ENCODE results near the gene CHPF.

CHPF gene

GRCh38 chr2:219576505-219577388 lies 33.1 kb upstream of the CHPF start (continued):
- TF ChIP-seq ZNF585B (tag by site-specific recombination; IDR thresholded peaks at IDR 0.05) (no peak), MZF1 (tag by site-specific recombination; IDR thresholded peaks at IDR 0.05; ENCODE audit: borderline replicate concordance) (no peak), HOXC10 (CRISPR knock-in tag; IDR thresholded peaks at IDR 0.05) (no peak), ZNF626 (tag by site-specific recombination; IDR thresholded peaks at IDR 0.05) (no peak), ZNF704 (tag by site-specific recombination; IDR thresholded peaks at IDR 0.05) (no peak), ZXDB (tag by site-specific recombination; IDR thresholded peaks at IDR 0.05) (no peak), ZNF211 (tag by site-specific recombination; IDR thresholded peaks at IDR 0.05; ENCODE audit: low read depth) (no peak), PRDM1 (tag by site-specific recombination; IDR thresholded peaks at IDR 0.05) (no peak; the same call in 1 of the 2 replicates), ZNF624 (tag by site-specific recombination; IDR thresholded peaks at IDR 0.05) (no peak), BCL6B (tag by site-specific recombination; IDR thresholded peaks at IDR 0.05) (no peak), ZBTB49 (tag by site-specific recombination; IDR thresholded peaks at IDR 0.05; ENCODE audit: low read depth) (no peak), ZNF791 (tag by site-specific recombination; IDR thresholded peaks at IDR 0.05) (no peak), WT1 (tag by site-specific recombination; IDR thresholded peaks at IDR 0.05) (no peak), KLF7 (tag by site-specific recombination; IDR thresholded peaks at IDR 0.05; ENCODE audit: borderline replicate concordance) (no peak), ZNF16 (tag by site-specific recombination; IDR thresholded peaks at IDR 0.05; ENCODE audit: low read depth) (no peak), ZNF366 (tag by site-specific recombination; conservative IDR thresholded peaks at IDR 0.05) (no peak), ZNF398 (tag by site-specific recombination; IDR thresholded peaks at IDR 0.05) (peak; percentile 90), ZNF362 (tag by site-specific recombination; IDR thresholded peaks at IDR 0.05) (no peak), ZNF114 (tag by site-specific recombination; IDR thresholded peaks at IDR 0.05) (no peak), ZNF184 (tag by site-specific recombination; IDR thresholded peaks at IDR 0.05) (no peak), ZFHX2 (tag by site-specific recombination; conservative IDR thresholded peaks at IDR 0.05) (no peak), ZNF449 (tag by site-specific recombination; IDR thresholded peaks at IDR 0.05) (no peak), ZBTB7A (tag by site-specific recombination; IDR thresholded peaks at IDR 0.05; ENCODE audit: low read depth) (no peak), ZNF354C (tag by site-specific recombination; IDR thresholded peaks at IDR 0.05; ENCODE audit: borderline replicate concordance, low read depth) (no peak), ZEB2 (tag by site-specific recombination; IDR thresholded peaks at IDR 0.05) (no peak), ZNF112 (tag by site-specific recombination; IDR thresholded peaks at IDR 0.05) (no peak), ZNF26 (tag by site-specific recombination; IDR thresholded peaks at IDR 0.05) (no peak), KLF16 (tag by site-specific recombination; IDR thresholded peaks at IDR 0.05) (no peak), SALL2 (tag by site-specific recombination; IDR thresholded peaks at IDR 0.05; ENCODE audit: borderline replicate concordance) (no peak)

All from HEK293 (cell line).